Measurements from ENCODE around the gene ZNF217. TPM values are rescaled to one million over a fixed set of nuclear protein-coding genes. Genes with fewer than 3 reads are reported as not detected.

Gene ZNF217
- total RNA-seq, 1 donor from 2014 or later, result 8.9 TPM

GRCh38 chr20:53602661-53603060 lies 9.0 kb upstream of the ZNF217 start:
- no peaks in the 10 kb centered on the region for H3K9me3 ChIP-seq

DNA sequence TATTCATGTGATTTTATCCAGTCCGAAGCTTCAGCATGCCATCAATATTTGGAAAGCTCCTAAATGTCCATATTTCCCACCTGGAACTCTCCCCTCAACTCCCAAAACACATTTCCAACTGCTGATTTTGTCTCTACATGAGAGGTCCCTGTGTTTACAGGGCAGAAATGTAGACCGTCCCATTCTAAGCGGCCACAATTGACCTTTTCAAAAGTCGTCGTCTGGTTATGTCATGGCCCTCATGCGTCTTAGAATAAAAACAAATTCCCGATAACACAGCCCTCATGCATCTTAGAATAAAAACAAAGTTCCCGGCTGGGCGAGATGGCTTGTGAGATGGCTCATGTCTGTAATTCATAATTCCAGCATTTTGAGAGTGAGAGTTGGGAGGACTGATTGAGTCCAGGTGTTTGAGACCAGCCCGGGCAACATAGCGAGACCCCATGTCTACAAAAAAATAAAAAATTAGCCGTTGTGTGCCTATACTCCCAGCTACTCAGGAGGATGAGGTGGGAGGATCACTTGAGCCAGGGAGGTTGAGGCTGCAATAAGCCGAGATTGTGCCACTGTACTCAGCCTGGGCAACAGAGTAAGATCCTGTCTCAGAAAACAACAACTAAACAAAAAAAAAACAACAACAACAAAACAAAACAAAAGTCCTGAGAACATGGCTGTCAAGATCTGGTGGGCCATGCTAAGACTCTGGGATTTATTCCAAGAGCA lies 6.4 kb upstream of the ZNF217 start:
- no peaks in the 10 kb centered on the region for H3K27me3 ChIP-seq
- intact Hi-C loops (cut with DNase I), result loop anchor here (10.0 kb wide), 1 partner anchor 745 kb away; no protein-coding TSS in a partner anchor
- no peak overlapping the region for H3K4me3 ChIP-seq
- no peak for TF ChIP-seq CTCF (IDR thresholded peaks at IDR 0.05)
- no peaks in the 10 kb centered on the region for H3K36me3 ChIP-seq
- H3K9me3 ChIP-seq, result no peaks in the 10 kb centered on the region
- no peak for DNase-seq (ENCODE audit: low spot score in 2 of 2)
- peaks cover 0 to 8% of the 10 kb centered on the region in 2 donors for H3K4me1 ChIP-seq
- H3K27ac ChIP-seq, result no peak overlapping the region

More at GRCh38 chr20:53602661-53603060, 9.0 kb upstream of the ZNF217 start:
- Histone ChIP-seq H3K4me1 (peaks cover 0 to 7% of the 10 kb centered on the region in 2 donors), H3K36me3 (no peaks in the 10 kb centered on the region), H3K27ac (no peak overlapping the region), H3K27me3 (no peaks in the 10 kb centered on the region), H3K4me3 (no peak overlapping the region)
- TF ChIP-seq CTCF (IDR thresholded peaks at IDR 0.05), result no peak
- intact Hi-C loops (cut with DNase I), result no loop called here
- DNase-seq (ENCODE audit: low spot score in 2 of 2), result no peak

DNA sequence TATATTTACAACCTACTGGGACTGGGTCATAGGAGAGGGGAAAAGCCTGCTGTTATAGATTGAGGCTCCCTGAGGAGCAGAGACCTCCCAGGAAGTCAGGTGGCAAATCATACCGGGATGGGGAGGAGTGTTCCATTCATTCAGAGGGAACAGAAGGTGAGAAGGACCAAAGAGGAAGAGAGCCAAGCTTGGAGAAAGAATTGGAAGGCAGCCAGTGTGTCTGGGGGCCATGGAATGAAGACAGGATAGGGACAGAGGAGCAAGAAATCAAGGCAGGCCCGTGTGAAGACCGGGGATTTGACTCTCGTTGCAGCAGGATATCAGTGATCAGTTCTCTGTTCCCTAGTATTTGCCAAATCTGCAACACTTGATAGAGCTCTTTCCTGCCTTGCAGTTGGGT lies 5.7 kb upstream of the ZNF217 start:
- no peak overlapping the region for H3K27ac ChIP-seq
- peaks cover 0 to 8% of the 10 kb centered on the region in 2 donors for H3K4me1 ChIP-seq
- H3K36me3 ChIP-seq, result no peaks in the 10 kb centered on the region
- H3K9me3 ChIP-seq, result no peaks in the 10 kb centered on the region
- no peaks in the 10 kb centered on the region for H3K27me3 ChIP-seq
- no peak for TF ChIP-seq CTCF (IDR thresholded peaks at IDR 0.05)
- no peak for DNase-seq (ENCODE audit: low spot score in 2 of 2)
- no peak overlapping the region for H3K4me3 ChIP-seq
- intact Hi-C loops (cut with DNase I), result loop anchor here (10.0 kb wide), 1 partner anchor 745 kb away; no protein-coding TSS in a partner anchor

DNA sequence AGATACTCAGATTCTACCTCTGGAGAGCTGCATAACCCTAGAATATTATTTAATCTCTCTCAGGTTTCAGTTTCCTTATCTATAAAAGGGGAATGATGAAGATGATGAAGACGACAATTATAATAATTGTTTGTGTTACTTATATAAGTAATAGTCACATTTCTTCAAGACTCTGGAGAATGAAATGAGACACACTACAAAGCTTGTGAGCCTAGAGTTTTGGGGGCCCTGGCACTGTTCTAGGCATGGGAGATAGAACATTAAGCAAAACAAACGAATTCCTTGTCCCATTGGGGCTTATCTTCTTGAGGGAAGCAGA lies 5.4 kb upstream of the ZNF217 start:
- no peaks in the 10 kb centered on the region for H3K27me3 ChIP-seq
- no peak for DNase-seq (ENCODE audit: low spot score in 2 of 2)

GRCh38 chr20:53598140-53599043 lies 4.8 kb upstream of the ZNF217 start:
- no peak for DNase-seq (ENCODE audit: low spot score in 2 of 2)
- no peak for TF ChIP-seq CTCF (IDR thresholded peaks at IDR 0.05)
- Histone ChIP-seq H3K4me3 (no peak overlapping the region), H3K27ac (no peak overlapping the region), H3K36me3 (no peaks in the 10 kb centered on the region), H3K4me1 (peaks cover 0 to 8% of the 10 kb centered on the region in 2 donors), H3K9me3 (no peaks in the 10 kb centered on the region), H3K27me3 (no peaks in the 10 kb centered on the region)
- intact Hi-C loops (cut with DNase I), result loop anchor here (10.0 kb wide), 1 partner anchor 746 kb away; no protein-coding TSS in a partner anchor

More for the DNA sequence above, 5.4 kb upstream of the ZNF217 start:
- Histone ChIP-seq H3K9me3 (no peaks in the 10 kb centered on the region), H3K36me3 (no peaks in the 10 kb centered on the region), H3K27ac (no peak overlapping the region), H3K4me1 (peaks cover 0 to 8% of the 10 kb centered on the region in 2 donors), H3K4me3 (no peak overlapping the region)
- TF ChIP-seq CTCF (IDR thresholded peaks at IDR 0.05), result no peak
- intact Hi-C loops (cut with DNase I), result loop anchor here (10.0 kb wide), 1 partner anchor 746 kb away; no protein-coding TSS in a partner anchor
